Activated T-cell treated with anti-CD3 and anti-CD28 coated beads, Interleukin-2, amount 50 U/mL, for 4 hours (primary cell): Measurements from ENCODE around the gene SIGLEC14. TPM values are rescaled to one million over a fixed set of nuclear protein-coding genes. Genes with fewer than 3 reads are reported as not detected.
"Not testable (repeated sequence)": the region's sequence is repeated elsewhere in the genome, so short reads cannot be mapped to it uniquely, and the experiment has no call there.

Source experiments
- ATAC-seq, 2 donors: fragments of 200-7000 bp; cut with Tn5 transposase; one replicate each; pipeline ENCODE4 v1.10.0; 2021
- DNase-seq: peaks from one replicate; pipeline ENCODE4 v3.0.0-alpha.2; 2020
- H3K27me3 Mint-ChIP-seq: one replicate; pipeline ENCODE4 v1.8.0; 2021; ENCODE audit warnings: low read depth, mixed read lengths
- H3K36me3 Mint-ChIP-seq: one replicate; pipeline ENCODE4 v1.8.0; 2022; ENCODE audit warnings: mixed read lengths; ENCODE audit not compliant: insufficient read depth
- H3K4me1 Mint-ChIP-seq: one replicate; pipeline ENCODE4 v1.8.0; 2021; ENCODE audit warnings: low read depth, mixed read lengths
- H3K4me3 Mint-ChIP-seq: one replicate; pipeline ENCODE4 v1.8.0; 2021; ENCODE audit warnings: mild to moderate bottlenecking, moderate library complexity, mixed read lengths
- H3K9me3 Mint-ChIP-seq: one replicate; pipeline ENCODE4 v1.8.0; 2021; ENCODE audit warnings: mixed read lengths
- total RNA-seq, 3 donors: library from RNA; stranded (reverse); gene quantifications; one replicate each; pipeline ENCODE4 v1.2.1, GENCODE V29; 2021

SIGLEC14 gene
- total RNA-seq, 3 donors from 2014 or later, result not detected

DNA sequence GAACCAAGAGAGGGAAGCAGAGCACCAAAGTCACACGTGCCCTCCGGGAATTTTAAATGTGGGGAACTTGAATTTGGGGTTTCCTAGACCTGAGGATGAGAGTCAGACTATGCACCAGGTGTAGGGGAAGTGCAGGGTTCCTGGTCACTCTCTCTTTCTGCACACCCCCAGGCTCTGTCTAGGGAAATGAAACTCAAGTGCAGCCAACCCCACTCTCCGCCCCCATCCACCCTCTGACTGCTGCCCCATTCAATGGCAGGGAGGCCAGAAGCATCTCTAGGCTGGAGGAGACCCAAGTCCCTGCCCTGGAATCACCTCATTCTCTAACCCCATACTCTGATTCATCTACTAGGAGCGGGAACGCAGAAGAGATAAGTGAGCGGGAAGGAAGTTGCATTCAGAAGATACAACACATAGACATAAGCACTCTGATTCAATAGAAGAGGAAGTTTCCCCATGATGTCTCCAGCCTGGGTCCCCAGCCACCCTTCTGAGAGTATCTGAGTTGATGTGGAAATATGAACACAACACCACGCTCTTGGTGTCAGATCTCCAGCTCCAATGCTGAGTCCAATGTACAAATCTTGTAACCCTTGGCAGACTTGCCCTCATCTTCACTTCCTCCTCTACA, 4.7 kb upstream of the SIGLEC14 start:
- H3K27me3 Mint-ChIP-seq, result peaks cover 23% of the 10 kb centered on the region
- H3K4me3 Mint-ChIP-seq, result no peak overlapping the region
- no peaks in the 10 kb centered on the region for H3K4me1 Mint-ChIP-seq
- ATAC-seq, result no peak
- DNase-seq, result no peak
- H3K9me3 Mint-ChIP-seq, result no peaks in the 10 kb centered on the region
- H3K36me3 Mint-ChIP-seq, result no peaks in the 10 kb centered on the region

- H3K36me3 Mint-ChIP-seq, result no peaks in the 10 kb centered on the region
- DNase-seq (no peak), ATAC-seq (no peak)
- H3K27me3 Mint-ChIP-seq, result peaks cover 20% of the 10 kb centered on the region
- H3K4me3 Mint-ChIP-seq, result no peak overlapping the region
- H3K9me3 Mint-ChIP-seq, result no peaks in the 10 kb centered on the region
- H3K4me1 Mint-ChIP-seq, result no peaks in the 10 kb centered on the region
Measured at GRCh38 chr19:51647318-51647717, 693 bp upstream of the SIGLEC14 start.

DNA sequence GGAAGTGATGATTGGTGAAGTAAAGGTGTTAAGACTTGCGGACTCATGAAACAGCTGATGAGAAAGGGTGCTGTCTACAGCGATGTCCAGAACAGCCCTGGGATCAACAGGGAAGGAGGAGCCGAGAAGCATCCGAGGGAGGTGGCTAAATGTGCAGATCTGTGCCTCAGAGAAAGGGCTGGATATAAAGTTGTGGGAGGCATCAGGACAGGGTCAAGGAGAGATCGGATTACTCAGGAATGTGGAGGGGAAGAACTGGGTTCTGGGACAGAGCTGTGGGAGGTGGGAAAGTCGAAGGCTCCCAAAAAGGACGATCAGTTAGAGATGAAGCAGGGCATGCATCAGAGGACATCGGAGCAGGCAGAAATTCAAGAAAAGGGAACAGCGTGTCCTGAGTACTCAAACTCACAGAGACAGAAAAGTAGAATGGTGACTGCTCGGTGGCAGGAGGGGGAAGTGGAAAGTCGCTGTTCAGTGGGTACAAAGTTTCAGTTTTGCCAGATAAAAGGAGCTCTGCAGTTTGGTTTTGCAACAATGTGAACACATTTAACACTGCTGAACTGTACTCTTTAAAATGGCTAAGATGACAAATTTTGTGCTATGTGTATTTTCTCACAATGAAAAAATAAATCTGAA, 1.9 kb downstream of the SIGLEC14 start:
- Mint-ChIP-seq H3K4me1 (no peaks in the 10 kb centered on the region), H3K9me3 (no peaks in the 10 kb centered on the region), H3K4me3 (no peak overlapping the region), H3K36me3 (no peaks in the 10 kb centered on the region), H3K27me3 (peaks cover 13% of the 10 kb centered on the region)
- DNase-seq (no peak), ATAC-seq (no peak)

- no peak for DNase-seq
- Mint-ChIP-seq H3K4me1 (no peaks in the 10 kb centered on the region), H3K4me3 (no peak overlapping the region), H3K27me3 (no peaks in the 10 kb centered on the region), H3K36me3 (no peaks in the 10 kb centered on the region), H3K9me3 (no peaks in the 10 kb centered on the region)
- ATAC-seq, result no peak
Measured at GRCh38 chr19:51641648-51642047, 5.0 kb downstream of the SIGLEC14 start.

GRCh38 chr19:51640386-51640785, 6.2 kb downstream of the SIGLEC14 start:
- ATAC-seq, result no peak
- no peaks in the 10 kb centered on the region for H3K27me3 Mint-ChIP-seq
- no peak for DNase-seq
- no peaks in the 10 kb centered on the region for H3K36me3 Mint-ChIP-seq
- no peak overlapping the region for H3K4me3 Mint-ChIP-seq
- H3K9me3 Mint-ChIP-seq, result no peaks in the 10 kb centered on the region
- H3K4me1 Mint-ChIP-seq, result no peaks in the 10 kb centered on the region

GRCh38 chr19:51639916-51640315, 6.7 kb downstream of the SIGLEC14 start:
- H3K4me1 Mint-ChIP-seq, result no peaks in the 10 kb centered on the region
- H3K27me3 Mint-ChIP-seq, result no peaks in the 10 kb centered on the region

GRCh38 chr19:51637362-51637978, 9.2 kb downstream of the SIGLEC14 start:
- H3K4me3 Mint-ChIP-seq, result no peak overlapping the region
- no peaks in the 10 kb centered on the region for H3K9me3 Mint-ChIP-seq
- H3K27me3 Mint-ChIP-seq, result no peaks in the 10 kb centered on the region
- H3K4me1 Mint-ChIP-seq, result no peaks in the 10 kb centered on the region
- ATAC-seq, result no peak
- H3K36me3 Mint-ChIP-seq, result no peaks in the 10 kb centered on the region
- DNase-seq, result no peak

More at GRCh38 chr19:51639916-51640315, 6.7 kb downstream of the SIGLEC14 start:
- no peaks in the 10 kb centered on the region for H3K36me3 Mint-ChIP-seq
- H3K4me3 Mint-ChIP-seq, result no peak overlapping the region
- H3K9me3 Mint-ChIP-seq, result no peaks in the 10 kb centered on the region
- ATAC-seq, result no peak
- no peak for DNase-seq

DNA sequence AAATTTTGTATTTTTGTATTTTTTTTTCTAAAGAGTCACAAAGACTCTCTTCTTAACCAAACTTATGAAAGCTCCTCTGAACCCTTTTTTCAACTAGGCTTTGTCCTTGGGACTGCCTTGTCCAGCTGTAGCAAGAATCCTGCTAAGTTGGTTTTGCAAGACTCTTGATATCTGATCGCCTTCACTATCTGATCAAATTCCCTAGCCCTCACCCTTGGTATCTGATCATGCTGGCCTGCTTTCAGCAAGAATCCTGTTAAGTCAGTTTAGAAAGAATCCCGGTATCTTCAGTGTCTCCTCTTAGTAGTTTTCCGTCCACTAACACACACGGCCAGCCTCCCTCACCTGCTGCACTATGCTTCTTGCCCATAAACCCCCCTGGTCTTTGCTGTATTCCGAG, 14.5 kb downstream of the SIGLEC14 start:
- no peak overlapping the region for H3K4me3 Mint-ChIP-seq
- H3K9me3 Mint-ChIP-seq, result no peaks in the 10 kb centered on the region
- DNase-seq, result no peak

GRCh38 chr19:51630315-51630714, 16.3 kb downstream of the SIGLEC14 start, which contains the start of gene SIGLEC5:
SIGLEC5 (minus strand) TSS chr19:51630401; CDS start chr19:51630335, 66 bp downstream.
- DNase-seq, ATAC-seq, H3K36me3 Mint-ChIP-seq, H3K4me1 Mint-ChIP-seq, H3K4me3 Mint-ChIP-seq, H3K9me3 Mint-ChIP-seq, H3K27me3 Mint-ChIP-seq: not testable (repeated sequence)

More for the DNA sequence above, 14.5 kb downstream of the SIGLEC14 start:
- no peak for ATAC-seq
- Mint-ChIP-seq H3K36me3 (no peaks in the 10 kb centered on the region), H3K4me1 (no peaks in the 10 kb centered on the region), H3K27me3 (peaks cover 3% of the 10 kb centered on the region)

DNA sequence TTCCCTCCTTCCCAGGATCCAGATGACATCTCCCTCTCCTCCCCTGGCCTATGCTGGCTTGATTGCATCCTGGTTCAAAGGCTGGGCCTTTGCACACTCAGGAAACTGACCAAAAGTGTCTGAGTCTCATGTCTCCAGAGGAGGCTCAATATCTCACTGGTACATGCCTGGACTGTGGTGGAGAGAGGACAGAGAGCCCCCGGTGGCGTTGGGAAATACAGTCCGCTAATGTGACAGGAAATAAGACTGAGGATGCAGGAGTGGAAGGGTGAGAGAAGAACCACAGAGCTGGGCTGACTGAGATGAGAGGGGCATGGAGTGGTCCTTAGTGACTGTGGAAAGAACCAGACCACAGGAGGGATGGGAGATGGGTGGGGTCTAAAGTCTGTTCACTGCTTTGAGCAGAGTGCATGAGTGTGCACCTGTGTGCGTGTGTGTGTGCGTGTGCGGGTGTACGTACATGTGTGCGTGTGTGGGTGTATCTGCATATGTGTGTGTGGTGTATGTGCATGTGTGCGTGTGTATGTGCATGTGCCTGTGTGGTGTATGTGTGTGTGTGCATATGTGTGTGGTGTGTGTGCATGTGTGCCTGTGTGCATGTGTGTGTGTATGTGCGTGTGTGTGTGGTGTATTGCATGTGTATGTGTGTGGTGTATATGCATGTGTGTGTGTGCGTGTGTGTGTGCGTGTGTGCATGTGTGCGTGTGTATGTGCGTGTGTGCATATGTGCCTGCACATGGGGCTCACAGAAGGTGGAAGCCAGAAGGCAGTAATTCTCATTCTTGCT, 18.3 kb downstream of the SIGLEC14 start:
- Mint-ChIP-seq H3K9me3 (no peaks in the 10 kb centered on the region), H3K36me3 (no peaks in the 10 kb centered on the region), H3K4me1 (no peaks in the 10 kb centered on the region), H3K4me3 (no peak overlapping the region), H3K27me3 (peaks cover 15% of the 10 kb centered on the region)
- DNase-seq, result no peak
- no peak for ATAC-seq

DNA sequence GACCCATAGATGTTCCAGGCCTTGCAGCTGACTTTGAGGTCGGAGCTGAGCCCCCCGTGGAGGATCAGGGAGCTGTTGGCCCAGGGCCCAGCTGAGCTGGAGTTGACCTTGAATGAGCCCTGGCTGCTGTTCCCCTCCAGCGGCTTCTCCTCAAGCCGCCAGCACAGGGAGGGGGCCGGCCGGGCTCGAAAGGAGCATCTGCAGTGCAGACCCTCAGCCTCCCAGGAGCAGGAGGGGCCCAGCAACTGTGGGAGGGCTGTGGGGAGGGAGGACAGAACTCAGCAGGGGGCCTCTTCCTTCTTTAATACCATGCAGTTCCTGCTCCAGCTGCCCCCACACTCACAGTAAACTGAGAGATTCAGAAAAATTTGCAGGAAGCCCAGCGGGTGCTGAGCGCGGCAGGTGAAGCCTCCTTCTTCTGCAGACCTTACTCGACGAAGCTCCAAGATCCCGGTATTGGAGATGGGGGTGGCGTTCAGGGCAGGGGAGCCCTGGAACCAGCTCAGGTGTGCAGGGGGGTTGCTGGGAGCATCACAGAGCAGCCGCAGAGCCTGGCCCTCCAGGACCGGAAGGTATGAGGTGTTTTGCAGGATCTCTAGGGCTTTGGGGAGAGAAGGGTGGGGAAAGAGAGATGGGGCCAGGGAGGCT, 19.0 kb downstream of the SIGLEC14 start:
- ATAC-seq, result no peak
- Mint-ChIP-seq H3K9me3 (no peaks in the 10 kb centered on the region), H3K27me3 (peaks cover 15% of the 10 kb centered on the region)

DNA sequence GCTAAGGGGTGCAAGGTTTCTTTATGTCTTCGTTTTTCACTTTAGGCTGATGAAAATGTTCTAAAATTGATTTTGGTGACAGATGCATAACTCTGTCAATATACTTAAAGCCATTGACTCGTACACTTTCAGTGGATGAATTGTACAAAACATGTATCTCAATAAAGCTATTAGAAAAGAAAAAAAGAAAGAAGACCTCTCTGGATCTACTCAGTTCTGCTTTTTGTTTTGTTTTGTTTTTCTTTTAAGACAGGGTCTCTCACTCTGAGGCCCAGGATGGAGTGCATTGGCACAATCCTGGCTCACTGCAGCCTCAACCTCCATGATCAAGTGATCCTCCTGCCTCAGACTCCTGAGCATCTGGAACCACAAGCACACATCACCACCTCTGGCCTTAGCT, 19.9 kb downstream of the SIGLEC14 start:
- no peak overlapping the region for H3K4me3 Mint-ChIP-seq

More for the DNA sequence above, 19.0 kb downstream of the SIGLEC14 start:
- H3K4me1 Mint-ChIP-seq, result no peaks in the 10 kb centered on the region
- no peak overlapping the region for H3K4me3 Mint-ChIP-seq
- no peak for DNase-seq
- H3K36me3 Mint-ChIP-seq, result no peaks in the 10 kb centered on the region

GRCh38 chr19:51621178-51621577, 25.4 kb downstream of the SIGLEC14 start:
- ATAC-seq (no peak), DNase-seq (no peak)
- Mint-ChIP-seq H3K36me3 (no peaks in the 10 kb centered on the region), H3K4me1 (no peaks in the 10 kb centered on the region), H3K9me3 (no peaks in the 10 kb centered on the region), H3K4me3 (no peak overlapping the region), H3K27me3 (peaks cover 18% of the 10 kb centered on the region)

More for the DNA sequence above, 19.9 kb downstream of the SIGLEC14 start:
- Mint-ChIP-seq H3K36me3 (no peaks in the 10 kb centered on the region), H3K4me1 (no peaks in the 10 kb centered on the region), H3K27me3 (peaks cover 17% of the 10 kb centered on the region), H3K9me3 (no peaks in the 10 kb centered on the region)
- ATAC-seq, result no peak
- no peak for DNase-seq

DNA sequence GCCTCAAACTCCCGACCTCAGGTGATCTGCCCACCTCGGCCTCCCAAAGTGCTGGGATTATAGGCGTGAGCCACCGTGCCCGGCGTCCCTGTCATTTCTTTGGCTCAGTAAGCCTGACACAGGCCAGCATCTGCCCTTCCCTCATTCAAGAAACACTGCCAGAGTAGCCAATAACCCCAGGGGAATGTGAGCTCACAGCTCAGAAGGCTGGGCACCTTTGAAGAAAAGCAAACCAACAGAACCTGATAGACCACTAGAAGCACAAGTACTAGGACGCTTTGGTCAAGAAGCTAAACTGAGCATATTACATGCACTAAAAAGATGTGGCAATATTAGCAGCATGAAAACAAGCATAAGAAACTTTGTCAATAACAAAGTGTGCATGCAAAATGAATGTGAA, 30.6 kb downstream of the SIGLEC14 start:
- peaks cover 15% of the 10 kb centered on the region for H3K9me3 Mint-ChIP-seq
- peaks cover 3% of the 10 kb centered on the region for H3K36me3 Mint-ChIP-seq
- no peak for ATAC-seq
- no peak for DNase-seq
- peaks cover 46% of the 10 kb centered on the region for H3K27me3 Mint-ChIP-seq
- H3K4me1 Mint-ChIP-seq, result no peaks in the 10 kb centered on the region
- H3K4me3 Mint-ChIP-seq, result no peak overlapping the region
